DND-41 (cell line): Measurements from ENCODE around the gene CLDN2.

Experiments used
- ATAC-seq: fragments of 200-7000 bp; cut with Tn5 transposase; 3 replicates; pipeline ENCODE4 v1.9.1; 2021; ENCODE audit warnings: low read depth; ENCODE audit not compliant: insufficient read depth
- DNase-seq: peaks from one replicate; pipeline ENCODE4 v3.0.0-alpha.2; 2020
- H2AFZ ChIP-seq: 2 replicates; pipeline ENCODE4 v1.6.0; 2012; ENCODE audit warnings: low read depth, low read length
- H3K27ac ChIP-seq: 2 replicates; pipeline ENCODE4 v1.5.1; 2012; ENCODE audit warnings: low read length, inconsistent platforms
- H3K27me3 ChIP-seq: fragments of 200-600 bp; sonication (generic); 2 replicates; pipeline ENCODE4 v1.6.0; 2012; ENCODE audit warnings: low read length, mild to moderate bottlenecking, inconsistent platforms; ENCODE audit not compliant: insufficient read depth, poor library complexity
- H3K36me3 ChIP-seq: 2 replicates; pipeline ENCODE4 v1.5.1; 2012; ENCODE audit warnings: low read length, inconsistent platforms; ENCODE audit not compliant: insufficient read depth
- H3K4me1 ChIP-seq: 2 replicates; pipeline ENCODE4 v1.5.1; 2012; ENCODE audit warnings: mild to moderate bottlenecking, low read length; ENCODE audit not compliant: insufficient read depth
- H3K4me2 ChIP-seq: 2 replicates; pipeline ENCODE4 v1.6.0; 2012; ENCODE audit warnings: mild to moderate bottlenecking, moderate library complexity, low read length, inconsistent platforms; ENCODE audit not compliant: insufficient read depth
- H3K4me3 ChIP-seq, 2 experiments: fragments of 200-600 bp in 1 of 2; shearing (Covaris generic) in 1 of 2; 2 replicates each; pipeline ENCODE4 v1.5.1; 2012 to 2016; ENCODE audit warnings: inconsistent platforms in 2 of 2, low read length in 2 of 2, mild to moderate bottlenecking in 2 of 2, low read depth in 1 of 2, moderate library complexity in 1 of 2
- H3K79me2 ChIP-seq: 2 replicates; pipeline ENCODE4 v1.6.0; 2012; ENCODE audit warnings: low read length, inconsistent platforms; ENCODE audit not compliant: insufficient read depth
- H3K9ac ChIP-seq: 2 replicates; pipeline ENCODE4 v1.6.0; 2012; ENCODE audit warnings: low read depth, mild to moderate bottlenecking, inconsistent platforms, low read length, moderate library complexity
- H3K9me3 ChIP-seq: 2 replicates; pipeline ENCODE4 v1.5.1; 2012; ENCODE audit warnings: low read length, moderate library complexity, mild to moderate bottlenecking, inconsistent platforms; ENCODE audit not compliant: insufficient read depth, severe bottlenecking
- H4K20me1 ChIP-seq: 2 replicates; pipeline ENCODE4 v1.6.0; 2012; ENCODE audit warnings: low read length; ENCODE audit not compliant: insufficient read depth
- EZH2 ChIP-seq: IDR thresholded peaks from 3 replicates; pipeline ENCODE4 v1.6.1; 2012; ENCODE audit warnings: borderline replicate concordance, low read depth, mild to moderate bottlenecking, moderate library complexity, low read length, inconsistent platforms; ENCODE audit not compliant: severe bottlenecking
- TF ChIP-seq, protein P1 (sequence below): IDR thresholded peaks from 2 replicates; pipeline ENCODE4 v1.5.1; 2012; ENCODE audit warnings: borderline replicate concordance, low read length, moderate library complexity, mild to moderate bottlenecking; ENCODE audit not compliant: poor library complexity, severe bottlenecking; ENCODE audit errors: extremely low read depth

Gene CLDN2

GRCh38 chrX:106972896-106973295 is 52.7 kb downstream of the CLDN2 start:
- H2AFZ ChIP-seq: no peak overlapping the region
- no peak for DNase-seq
- no peak for TF ChIP-seq EZH2
- TF ChIP-seq, protein P1, sequence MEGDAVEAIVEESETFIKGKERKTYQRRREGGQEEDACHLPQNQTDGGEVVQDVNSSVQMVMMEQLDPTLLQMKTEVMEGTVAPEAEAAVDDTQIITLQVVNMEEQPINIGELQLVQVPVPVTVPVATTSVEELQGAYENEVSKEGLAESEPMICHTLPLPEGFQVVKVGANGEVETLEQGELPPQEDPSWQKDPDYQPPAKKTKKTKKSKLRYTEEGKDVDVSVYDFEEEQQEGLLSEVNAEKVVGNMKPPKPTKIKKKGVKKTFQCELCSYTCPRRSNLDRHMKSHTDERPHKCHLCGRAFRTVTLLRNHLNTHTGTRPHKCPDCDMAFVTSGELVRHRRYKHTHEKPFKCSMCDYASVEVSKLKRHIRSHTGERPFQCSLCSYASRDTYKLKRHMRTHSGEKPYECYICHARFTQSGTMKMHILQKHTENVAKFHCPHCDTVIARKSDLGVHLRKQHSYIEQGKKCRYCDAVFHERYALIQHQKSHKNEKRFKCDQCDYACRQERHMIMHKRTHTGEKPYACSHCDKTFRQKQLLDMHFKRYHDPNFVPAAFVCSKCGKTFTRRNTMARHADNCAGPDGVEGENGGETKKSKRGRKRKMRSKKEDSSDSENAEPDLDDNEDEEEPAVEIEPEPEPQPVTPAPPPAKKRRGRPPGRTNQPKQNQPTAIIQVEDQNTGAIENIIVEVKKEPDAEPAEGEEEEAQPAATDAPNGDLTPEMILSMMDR: no peak
- H3K4me2 ChIP-seq: no peak overlapping the region
- ATAC-seq: no peak
- H3K27ac ChIP-seq: no peak overlapping the region
- H4K20me1 ChIP-seq: no peaks in the 10 kb centered on the region
- no peak overlapping the region for H3K4me3 ChIP-seq
- H3K79me2 ChIP-seq: no peaks in the 10 kb centered on the region
- no peaks in the 10 kb centered on the region for H3K4me1 ChIP-seq
- H3K9me3 ChIP-seq: no peaks in the 10 kb centered on the region
- no peaks in the 10 kb centered on the region for H3K36me3 ChIP-seq
- H3K9ac ChIP-seq: no peak overlapping the region
- no peaks in the 10 kb centered on the region for H3K27me3 ChIP-seq

DNA sequence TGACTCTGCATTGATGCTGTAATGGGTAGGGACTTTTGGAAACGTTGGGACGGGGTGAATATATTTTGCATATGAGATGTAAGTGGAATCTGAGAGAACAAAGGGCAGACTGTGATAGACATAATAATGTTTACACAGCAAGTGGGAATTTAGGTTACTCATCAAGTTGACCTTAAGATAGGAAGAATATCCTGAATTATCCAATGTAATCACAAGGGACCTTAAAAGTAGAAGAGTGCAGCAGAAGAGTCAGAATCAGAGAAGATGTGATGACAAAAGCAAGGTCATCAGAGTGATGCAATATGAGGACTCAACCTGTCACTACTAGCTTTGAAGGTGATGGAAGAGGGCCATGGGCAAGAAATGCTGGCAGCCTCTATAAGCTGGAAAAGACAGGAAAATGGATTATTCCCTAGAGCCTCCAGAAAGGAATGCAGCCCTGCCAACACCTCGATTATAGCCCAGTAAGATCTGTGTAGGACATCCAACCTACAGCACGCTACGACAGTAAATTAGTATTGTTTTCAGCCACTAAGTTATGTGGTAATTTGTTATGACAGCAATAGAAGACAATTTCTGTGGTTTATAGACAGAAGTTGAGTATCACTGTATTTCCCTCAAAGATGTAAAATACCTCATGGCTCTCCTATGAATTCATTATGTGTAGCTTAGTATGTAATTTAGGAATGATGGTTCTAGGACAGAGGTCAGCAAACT is 53.4 kb downstream of the CLDN2 start:
- no peaks in the 10 kb centered on the region for H3K27me3 ChIP-seq
- no peak overlapping the region for H3K4me3 ChIP-seq
- ATAC-seq (no peak), DNase-seq (no peak)
- H3K9ac ChIP-seq: no peak overlapping the region
- H3K79me2 ChIP-seq: no peaks in the 10 kb centered on the region
- H3K4me1 ChIP-seq: no peaks in the 10 kb centered on the region
- no peak overlapping the region for H3K4me2 ChIP-seq
- H2AFZ ChIP-seq: no peak overlapping the region
- H4K20me1 ChIP-seq: no peaks in the 10 kb centered on the region
- H3K36me3 ChIP-seq: no peaks in the 10 kb centered on the region
- H3K9me3 ChIP-seq: no peaks in the 10 kb centered on the region
- H3K27ac ChIP-seq: no peak overlapping the region
- TF ChIP-seq, protein P1: no peak
- no peak for TF ChIP-seq EZH2

DNA sequence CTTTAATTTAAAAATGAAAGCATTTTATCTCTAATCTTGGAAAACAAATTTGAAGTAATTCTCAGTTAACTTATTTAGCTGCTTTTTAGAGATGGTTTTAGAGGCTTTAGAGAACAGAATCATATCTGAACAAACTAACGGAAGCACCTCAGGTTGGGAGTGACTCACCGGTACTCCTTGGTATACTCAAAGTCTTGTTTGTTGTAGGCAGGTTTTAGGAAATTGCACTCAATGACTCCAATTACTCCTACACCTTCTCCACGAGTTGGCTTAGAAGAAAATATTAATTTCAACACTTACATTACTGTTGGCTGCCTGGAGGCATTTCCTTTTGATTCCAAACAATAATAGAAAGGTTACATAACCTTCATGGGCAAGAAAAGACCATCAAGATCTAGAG is 56.2 kb downstream of the CLDN2 start:
- no peak for ATAC-seq
- no peak overlapping the region for H3K4me2 ChIP-seq
- H4K20me1 ChIP-seq: no peaks in the 10 kb centered on the region
- H3K4me3 ChIP-seq: no peak overlapping the region
- no peaks in the 10 kb centered on the region for H3K4me1 ChIP-seq
- no peak overlapping the region for H2AFZ ChIP-seq
- H3K79me2 ChIP-seq: no peaks in the 10 kb centered on the region
- no peaks in the 10 kb centered on the region for H3K9me3 ChIP-seq
- no peak overlapping the region for H3K9ac ChIP-seq
- no peak for DNase-seq
- H3K27ac ChIP-seq: no peak overlapping the region
- TF ChIP-seq, protein P1: no peak
- no peak for TF ChIP-seq EZH2
- no peaks in the 10 kb centered on the region for H3K27me3 ChIP-seq
- H3K36me3 ChIP-seq: no peaks in the 10 kb centered on the region
